Psoas muscle (tissue), 8 donors: ENCODE data around the gene CHSY1. TPM values are rescaled to one million over a fixed set of nuclear protein-coding genes. Genes with fewer than 3 reads are reported as not detected.

Source experiments
- ATAC-seq, 4 donors: fragments of 200-7000 bp; cut with Tn5 transposase; one replicate each; pipeline ENCODE4 v1.9.1; 2020; ENCODE audit warnings: moderate library complexity in 3 of 4, mild to moderate bottlenecking in 2 of 4
- DNase-seq, 2 donors: peaks; one replicate each; pipeline ENCODE4 v3.0.0-alpha.2; 2020
- H3K27ac ChIP-seq: fragments of 200-600 bp; one replicate; pipeline ENCODE4 v1.8.0; 2022
- H3K27me3 ChIP-seq, 3 donors: fragments of 200-600 bp in 1 of 3; one replicate each; pipeline versions ENCODE4 v1.6.1 to v1.8.0; 2013 to 2022; ENCODE audit warnings: low read length in 2 of 3, mild to moderate bottlenecking in 2 of 3, moderate library complexity in 1 of 3; ENCODE audit not compliant: insufficient read depth in 3 of 3
- H3K36me3 ChIP-seq, 2 donors: fragments of 200-600 bp in 1 of 2; one replicate each; pipeline versions ENCODE4 v1.6.1 to v1.8.0; 2013 to 2022; ENCODE audit warnings: low read depth in 1 of 2, mild to moderate bottlenecking in 1 of 2, moderate library complexity in 1 of 2; ENCODE audit not compliant: insufficient read depth in 1 of 2
- H3K4me1 ChIP-seq: fragments of 200-600 bp; one replicate; pipeline ENCODE4 v1.8.0; 2022
- H3K4me3 ChIP-seq: fragments of 200-600 bp; one replicate; pipeline ENCODE4 v1.8.0; 2022; ENCODE audit warnings: mild to moderate bottlenecking
- H3K9me3 ChIP-seq: fragments of 200-600 bp; one replicate; pipeline ENCODE4 v1.8.0; 2022
- WGBS, 3 donors: extraction: QIAGEN DNeasy Blood & Tissue Kit; methylation state at CpG; one replicate each; pipeline versions ENCODE4 v1.1.6 to v1.1.7; 2013; 5-methylcytosine and 5-hydroxymethylcytosine counted together
- intact Hi-C, 2 donors: fragments of 100-400 bp; cut with DNase I; formaldehyde crosslinking; loops; one replicate each; pipeline versions ENCODE4 v1.11.0 to v1.14.2; 2022
- polyA plus RNA-seq, 3 donors: library from polyadenylated mRNA; stranded (reverse); fragments of 200-250 nt; gene quantifications; one replicate each; pipeline ENCODE4 v1.2.3, GENCODE V29; 2013
- total RNA-seq, 4 donors: library from RNA; stranded (reverse); fragmentation: NEBNext Ultra II Directional in 2 of 4; extraction: Animal tissue kit (Norgen Biotek cat#: 25700) in 2 of 4; gene quantifications; one replicate each; pipeline versions ENCODE4 v1.2.1 to v1.2.4, GENCODE V29; 2021 to 2023
- TF ChIP-seq, protein P1 (sequence below): fragments of 200-600 bp; IDR thresholded peaks from one replicate; pipeline ENCODE4 v1.8.0; 2022; ENCODE audit warnings: antibody characterized with exemption
- donor health status: healthy with polysubstance abuse.
- donor health status: DM: no; HTN: no; CAD: no; lungs with moderate emphysema.
- donor health status: Bipolar disorder and iron deficiency.
- donor health status: healthy.
- donor health status: DM: yes; HTN: yes; CAD: no.
- donor health status: DM: no; HTN: no; CAD: no.
- donor health status: DM: no; HTN: no; CAD: no.
- donor health status: DM: yes; HTN: yes; CAD: no.

CHSY1 gene
- total and polyA plus RNA-seq, 7 donors = 2.9 to 11.4 (median 6.7) TPM

DNA sequence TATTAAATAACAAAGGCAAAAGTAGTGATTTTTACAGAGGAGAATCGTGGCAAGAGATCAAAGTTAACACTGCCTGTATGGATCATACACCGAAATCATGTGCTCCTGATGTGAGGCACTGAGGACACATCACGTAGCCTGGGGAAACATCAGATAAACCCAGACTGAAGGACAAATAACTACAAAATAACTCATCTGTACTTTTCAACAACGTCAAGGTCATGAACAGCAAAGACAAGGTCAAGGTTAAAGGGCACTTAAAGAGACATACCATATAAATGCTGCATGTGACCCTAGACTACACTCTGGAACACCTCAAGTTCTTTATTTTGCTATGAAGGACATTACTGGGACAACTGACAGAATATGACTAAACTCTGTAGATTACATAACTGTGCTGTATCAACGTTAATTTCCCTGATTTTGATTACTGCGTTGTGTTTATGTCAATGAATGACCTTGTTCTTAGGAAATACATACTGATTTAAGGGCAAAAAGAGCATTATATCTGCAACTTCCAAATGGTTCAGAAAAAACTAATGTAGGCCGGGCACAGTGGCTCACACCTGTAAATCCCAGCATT, 48.1 kb downstream of the CHSY1 start:
- no peak for DNase-seq
- Histone ChIP-seq H3K9me3 (no peaks in the 10 kb centered on the region), H3K27ac (no peak overlapping the region), H3K4me3 (no peak overlapping the region), H3K36me3 (no peaks in the 10 kb centered on the region), H3K27me3 (no peaks in the 10 kb centered on the region), H3K4me1 (peaks cover 27% of the 10 kb centered on the region)
- ATAC-seq = no peak
- TF ChIP-seq, protein P1, sequence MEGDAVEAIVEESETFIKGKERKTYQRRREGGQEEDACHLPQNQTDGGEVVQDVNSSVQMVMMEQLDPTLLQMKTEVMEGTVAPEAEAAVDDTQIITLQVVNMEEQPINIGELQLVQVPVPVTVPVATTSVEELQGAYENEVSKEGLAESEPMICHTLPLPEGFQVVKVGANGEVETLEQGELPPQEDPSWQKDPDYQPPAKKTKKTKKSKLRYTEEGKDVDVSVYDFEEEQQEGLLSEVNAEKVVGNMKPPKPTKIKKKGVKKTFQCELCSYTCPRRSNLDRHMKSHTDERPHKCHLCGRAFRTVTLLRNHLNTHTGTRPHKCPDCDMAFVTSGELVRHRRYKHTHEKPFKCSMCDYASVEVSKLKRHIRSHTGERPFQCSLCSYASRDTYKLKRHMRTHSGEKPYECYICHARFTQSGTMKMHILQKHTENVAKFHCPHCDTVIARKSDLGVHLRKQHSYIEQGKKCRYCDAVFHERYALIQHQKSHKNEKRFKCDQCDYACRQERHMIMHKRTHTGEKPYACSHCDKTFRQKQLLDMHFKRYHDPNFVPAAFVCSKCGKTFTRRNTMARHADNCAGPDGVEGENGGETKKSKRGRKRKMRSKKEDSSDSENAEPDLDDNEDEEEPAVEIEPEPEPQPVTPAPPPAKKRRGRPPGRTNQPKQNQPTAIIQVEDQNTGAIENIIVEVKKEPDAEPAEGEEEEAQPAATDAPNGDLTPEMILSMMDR = no peak
- intact Hi-C loops = no loop called here
- 75 to 81% (median 76%) methylated on average over 7 of the region's 7 CpGs for WGBS, 3 donors

DNA sequence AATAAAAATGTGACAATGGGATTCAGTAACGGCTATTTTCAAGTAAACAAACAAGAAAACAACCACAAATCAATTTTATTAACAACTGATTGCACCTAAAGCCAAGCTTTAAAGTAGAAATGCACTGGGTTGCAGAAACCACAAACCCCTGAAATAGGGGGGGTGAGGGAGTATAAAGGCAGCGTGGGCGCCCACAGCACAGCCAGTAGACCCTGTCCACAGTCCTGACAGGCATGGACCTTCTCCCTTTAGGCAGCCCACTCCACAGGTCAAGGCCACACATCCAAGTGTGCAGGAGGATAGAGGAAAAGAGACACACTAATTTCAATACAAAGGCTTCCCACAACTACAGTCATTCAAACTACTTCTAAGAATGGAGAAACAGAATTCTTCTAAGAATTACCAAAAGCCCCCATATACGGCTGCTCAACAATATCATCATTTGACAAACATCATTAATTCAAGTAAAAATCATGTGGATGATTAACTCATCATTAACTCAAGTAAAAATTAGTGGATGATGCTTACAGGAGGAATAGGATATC, 48.7 kb downstream of the CHSY1 start:
- H3K27me3 ChIP-seq = no peaks in the 10 kb centered on the region
- H3K27ac ChIP-seq = no peak overlapping the region
- no peak for DNase-seq
- no peak overlapping the region for H3K4me3 ChIP-seq
- H3K9me3 ChIP-seq = no peaks in the 10 kb centered on the region
- intact Hi-C loops = no loop called here
- WGBS, 3 donors = 85 to 95% (median 90%) methylated on average over 4 of the region's 4 CpGs
- no peak for ATAC-seq
- peaks cover 27% of the 10 kb centered on the region for H3K4me1 ChIP-seq
- TF ChIP-seq, protein P1 = no peak
- no peaks in the 10 kb centered on the region for H3K36me3 ChIP-seq

DNA sequence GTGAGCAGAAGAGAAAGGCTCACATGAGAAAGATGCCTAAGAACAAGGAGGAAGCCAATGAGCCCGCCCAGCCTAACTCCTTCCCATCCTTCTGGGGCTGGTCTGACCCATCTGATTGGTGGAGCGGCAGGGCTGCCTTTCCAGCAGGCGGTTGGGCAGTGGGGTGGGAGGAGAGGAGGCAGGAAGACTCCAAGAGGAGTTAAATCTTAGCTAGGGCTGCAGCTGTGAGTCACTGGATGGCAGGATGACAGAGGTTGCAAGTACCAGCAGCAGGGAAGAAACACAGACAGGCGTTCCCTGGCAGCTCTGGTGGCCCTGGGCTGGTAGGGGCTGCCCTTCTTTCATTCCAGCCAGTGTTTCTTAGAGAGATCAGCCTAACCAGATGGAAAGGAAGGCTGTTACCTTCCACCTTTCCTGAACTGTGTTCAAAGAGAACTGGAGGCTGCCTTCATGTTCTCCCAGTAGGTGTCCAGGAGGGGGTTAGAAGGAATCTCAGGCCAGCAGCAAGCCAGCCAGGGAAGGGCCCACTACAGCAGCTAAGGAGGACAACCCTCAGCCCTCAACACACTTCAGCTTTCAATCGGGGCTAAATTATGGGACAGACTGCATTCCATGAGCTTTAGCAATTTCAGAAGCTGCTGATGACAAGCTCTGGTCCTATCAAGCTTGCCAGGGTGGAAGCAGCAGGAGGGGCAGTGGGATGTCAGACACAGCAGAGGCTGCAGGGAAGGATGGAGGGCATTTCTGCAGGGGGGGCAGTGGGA, 50.3 kb downstream of the CHSY1 start:
- TF ChIP-seq, protein P1 = no peak
- peak; percentile 89 to 92 for DNase-seq
- Histone ChIP-seq H3K36me3 (no peaks in the 10 kb centered on the region), H3K4me3 (no peak overlapping the region), H3K9me3 (no peaks in the 10 kb centered on the region), H3K4me1 (peaks cover 27% of the 10 kb centered on the region), H3K27me3 (no peaks in the 10 kb centered on the region), H3K27ac (no peak overlapping the region)
- 31 to 46% (median 39%) methylated on average over 5 of the region's 5 CpGs for WGBS, 3 donors
- intact Hi-C loops = no loop called here
- peak; percentile 75 to 88 (median 86) for ATAC-seq

DNA sequence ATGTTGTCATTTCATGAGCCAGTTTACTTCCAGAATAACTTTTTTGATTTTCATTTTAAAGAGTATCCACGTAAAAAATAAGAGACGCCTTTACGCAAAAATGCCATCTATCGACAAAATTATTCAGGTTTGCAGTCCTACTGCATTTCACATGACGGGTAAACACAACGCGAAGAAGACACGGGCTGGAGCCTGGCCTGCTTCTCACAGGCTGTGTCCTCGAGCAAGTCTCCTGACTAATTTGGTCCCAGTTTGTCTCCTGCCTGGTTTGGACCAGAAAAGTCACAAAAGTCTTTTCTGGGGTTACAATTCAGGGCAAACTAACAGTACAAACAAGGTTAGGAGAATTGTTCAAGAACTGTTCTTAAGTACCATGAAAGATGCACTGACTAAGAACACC, 51.7 kb downstream of the CHSY1 start:
- TF ChIP-seq, protein P1 = no peak
- ATAC-seq (no peak), DNase-seq (no peak)
- WGBS, 3 donors = 53 to 72% (median 64%) methylated on average over 9 of the region's 9 CpGs
- Histone ChIP-seq H3K4me1 (peaks cover 27% of the 10 kb centered on the region), H3K27me3 (no peaks in the 10 kb centered on the region), H3K9me3 (no peaks in the 10 kb centered on the region), H3K36me3 (no peaks in the 10 kb centered on the region), H3K4me3 (no peak overlapping the region), H3K27ac (peak overlapping the region; percentile 12)
- intact Hi-C loops = no loop called here
